Measurements from ENCODE around the gene TEX11.
"Not testable (repeated sequence)": the region's sequence is repeated elsewhere in the genome, so short reads cannot be mapped to it uniquely, and the experiment has no call there.

TEX11 gene

DNA sequence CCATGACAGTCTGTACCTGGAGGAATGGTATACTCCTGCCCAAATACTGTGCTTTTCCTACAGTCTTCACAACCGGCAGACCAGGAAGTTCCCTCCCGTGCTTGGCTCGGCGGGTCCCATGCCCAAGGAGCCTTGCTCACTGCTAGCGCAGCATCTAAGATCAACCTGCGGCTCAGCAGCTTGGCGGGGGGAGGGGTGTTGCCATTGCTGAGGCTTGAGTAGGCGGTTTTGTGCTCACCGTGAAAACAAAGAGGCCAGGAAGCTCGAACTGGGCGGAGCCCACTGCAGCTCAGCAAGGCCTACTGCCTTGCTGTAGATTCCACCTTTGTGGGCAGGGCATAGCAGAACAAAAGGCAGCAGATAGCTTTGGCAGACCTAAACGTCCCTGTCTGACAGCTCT lies 152.7 kb downstream of the TEX11 start:
- peak; percentile 41 to 68 for DNase-seq (ENCODE audit: low read depth in 2 of 2)

GRCh38 chrX:70754169-70754848 lies 154.2 kb downstream of the TEX11 start:
- no peak for DNase-seq (ENCODE audit: low read depth in 2 of 2)

DNA sequence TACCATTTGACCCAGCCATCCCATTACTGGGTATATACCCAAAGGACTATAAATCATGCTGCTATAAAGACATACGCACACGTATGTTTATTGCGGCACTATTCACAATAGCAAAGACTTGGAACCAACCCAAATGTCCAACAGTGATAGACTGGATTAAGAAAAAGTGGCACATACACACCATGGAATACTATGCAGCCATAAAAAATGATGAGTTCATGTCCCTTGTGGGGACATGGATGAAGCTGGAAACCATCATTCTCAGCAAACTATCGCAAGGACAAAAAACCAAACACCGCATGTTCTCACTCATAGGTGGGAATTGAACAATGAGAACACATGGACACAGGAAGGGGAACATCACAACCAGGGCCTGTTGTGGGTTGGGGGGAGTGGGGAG lies 174.7 kb downstream of the TEX11 start:
- not testable (repeated sequence) for DNase-seq (ENCODE audit: low read depth in 2 of 2)

- not testable (repeated sequence) for DNase-seq (ENCODE audit: low read depth in 2 of 2)
These were observed 180.6 kb downstream of the TEX11 start for GRCh38 chrX:70727961-70728360.

- no peak for DNase-seq (ENCODE audit: low read depth in 2 of 2)
These were observed 187.8 kb downstream of the TEX11 start for GRCh38 chrX:70720721-70721120.

DNA sequence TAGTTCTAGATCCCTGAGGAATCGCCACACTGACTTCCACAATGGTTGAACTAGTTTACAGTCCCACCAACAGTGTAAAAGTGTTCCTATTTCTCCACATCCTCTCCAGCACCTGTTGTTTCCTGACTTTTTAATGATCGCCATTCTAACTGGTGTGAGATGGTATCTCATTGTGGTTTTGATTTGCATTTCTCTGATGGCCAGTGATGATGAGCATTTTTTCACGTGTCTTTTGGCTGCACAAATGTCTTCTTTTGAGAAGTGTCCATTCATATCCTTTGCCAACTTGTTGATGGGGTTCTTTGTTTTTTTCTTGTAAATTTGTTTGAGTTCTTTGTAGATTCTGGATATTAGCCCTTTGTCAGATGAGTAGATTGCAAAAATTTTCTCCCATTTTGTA lies 197.2 kb downstream of the TEX11 start:
- DNase-seq (ENCODE audit: low read depth in 2 of 2), result not testable (repeated sequence)

- DNase-seq (ENCODE audit: low read depth in 2 of 2), result no peak
These were observed 214.0 kb downstream of the TEX11 start for GRCh38 chrX:70694339-70695122.

- DNase-seq (ENCODE audit: low read depth in 2 of 2), result not testable (repeated sequence)
These were observed 229.1 kb downstream of the TEX11 start for GRCh38 chrX:70679455-70679854.

GRCh38 chrX:70675284-70675683 lies 233.2 kb downstream of the TEX11 start:
- no peak for DNase-seq (ENCODE audit: low read depth in 2 of 2)

- DNase-seq (ENCODE audit: low read depth in 2 of 2), result no peak
These were observed 236.2 kb downstream of the TEX11 start for GRCh38 chrX:70672326-70672725.

GRCh38 chrX:70669120-70669519 lies 239.4 kb downstream of the TEX11 start:
- no peak for DNase-seq (ENCODE audit: low read depth in 2 of 2)

GRCh38 chrX:70664726-70665125 lies 243.8 kb downstream of the TEX11 start:
- DNase-seq (ENCODE audit: low read depth in 2 of 2), result no peak

GRCh38 chrX:70661124-70661523 lies 247.4 kb downstream of the TEX11 start:
- DNase-seq (ENCODE audit: low read depth in 2 of 2), result not testable (repeated sequence)

- not testable (repeated sequence) for DNase-seq (ENCODE audit: low read depth in 2 of 2)
These were observed 251.0 kb downstream of the TEX11 start for GRCh38 chrX:70657546-70657945.

GRCh38 chrX:70656304-70656703 lies 252.2 kb downstream of the TEX11 start:
- no peak for DNase-seq (ENCODE audit: low read depth in 2 of 2)

- DNase-seq (ENCODE audit: low read depth in 2 of 2), result not testable (repeated sequence)
These were observed 260.6 kb downstream of the TEX11 start for GRCh38 chrX:70647910-70648309.

DNA sequence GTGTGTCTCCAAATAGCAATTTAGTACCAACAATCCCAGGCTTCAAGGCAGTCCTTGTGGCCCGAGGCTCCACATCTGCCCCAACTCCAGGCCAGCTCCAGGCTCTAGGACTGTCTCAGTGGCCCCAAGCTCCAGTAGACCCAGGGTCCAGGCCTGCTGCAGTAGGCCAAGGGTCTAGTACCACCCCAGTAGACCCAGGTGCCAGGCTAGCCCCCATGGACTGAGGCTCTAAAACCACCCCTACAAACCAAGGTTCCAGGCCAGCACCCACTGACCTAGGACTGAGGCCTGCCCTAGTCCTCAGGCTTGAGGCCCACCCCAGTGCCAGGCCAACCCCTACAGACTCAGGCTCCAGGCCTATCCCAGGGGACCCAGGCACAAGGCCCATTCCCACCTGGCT lies 272.3 kb downstream of the TEX11 start:
- DNase-seq (ENCODE audit: low read depth in 2 of 2), result no peak

GRCh38 chrX:70635669-70636068 lies 272.8 kb downstream of the TEX11 start:
- no peak for DNase-seq (ENCODE audit: low read depth in 2 of 2)

GRCh38 chrX:70635227-70635626 lies 273.3 kb downstream of the TEX11 start:
- no peak for DNase-seq (ENCODE audit: low read depth in 2 of 2)

DNA sequence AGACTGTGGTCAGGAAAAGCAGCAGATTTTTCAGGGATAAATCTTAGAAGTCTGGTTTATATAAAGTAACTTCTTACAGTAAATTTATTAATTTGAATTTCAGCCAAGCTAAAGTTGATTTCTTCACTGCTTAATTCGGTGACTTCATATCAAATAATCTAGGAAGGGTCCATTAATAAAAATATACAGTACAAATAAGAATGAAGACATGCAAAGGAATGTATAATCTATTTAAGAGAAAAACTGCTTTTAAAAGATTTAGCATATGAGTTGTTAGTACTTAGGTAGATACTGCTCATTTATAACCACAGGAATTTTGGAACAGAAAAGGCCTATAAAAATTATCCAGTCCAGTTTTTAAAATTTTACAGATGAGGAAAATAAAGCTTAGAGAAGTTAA lies 286.8 kb downstream of the TEX11 start:
- no peak for DNase-seq (ENCODE audit: low read depth in 2 of 2)

DNA sequence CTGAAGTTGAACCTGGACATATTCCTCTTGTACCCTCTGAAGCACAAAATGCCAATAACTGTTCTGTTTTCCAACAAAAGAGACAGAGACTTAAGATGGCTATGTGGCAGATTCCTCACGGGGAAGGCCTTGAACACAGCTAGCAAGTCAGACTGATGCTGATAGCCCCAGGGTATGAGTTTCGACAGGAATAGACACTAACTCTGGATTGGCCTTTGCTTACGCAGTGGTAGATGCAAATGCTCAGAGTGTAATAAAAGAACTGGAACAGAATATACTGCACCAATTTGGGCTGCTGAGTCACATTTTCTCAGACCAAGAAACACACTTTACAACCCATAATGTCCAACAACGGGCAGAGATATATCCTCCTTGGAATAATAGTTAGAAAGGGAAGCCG lies 290.0 kb downstream of the TEX11 start:
- DNase-seq (ENCODE audit: low read depth in 2 of 2), result no peak

GRCh38 chrX:70613295-70613694 lies 295.2 kb downstream of the TEX11 start:
- DNase-seq (ENCODE audit: low read depth in 2 of 2), result no peak

DNA sequence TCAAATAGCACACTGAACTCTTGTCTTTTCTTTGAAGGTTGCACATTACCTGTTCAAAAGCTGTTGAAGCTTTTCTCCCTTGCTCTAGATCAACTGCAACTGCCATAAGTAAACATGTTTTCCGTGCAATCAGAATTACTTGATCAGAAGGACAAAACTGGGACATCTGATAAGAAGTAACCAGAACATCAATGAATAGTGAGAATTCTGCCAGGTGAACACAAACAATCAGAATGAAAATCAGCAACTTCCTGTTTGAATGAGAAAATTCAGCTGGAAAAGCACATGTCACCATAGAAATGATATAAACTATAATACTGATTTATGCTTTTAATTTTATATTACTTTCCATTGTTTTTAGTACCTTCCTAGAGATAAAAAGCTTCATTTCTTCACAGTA lies 303.2 kb downstream of the TEX11 start:
- no peak for DNase-seq (ENCODE audit: low read depth in 2 of 2)
